Measurements from ENCODE around the gene OSGIN1.

The OSGIN1 gene

GRCh38 chr16:83956336-83957289, 3.6 kb downstream of the OSGIN1 start:
- no peak overlapping the region for H3K4me3 ChIP-seq
- H3K4me2 ChIP-seq: no peak overlapping the region
- H3K9ac ChIP-seq: no peak overlapping the region
- peaks cover 13% of the 10 kb centered on the region for H3K4me1 ChIP-seq
- no peaks in the 10 kb centered on the region for H3K9me3 ChIP-seq
- H3K27me3 ChIP-seq: peaks cover 37% of the 10 kb centered on the region
- no peak for TF ChIP-seq Cebpa-rat (IDR thresholded peaks at IDR 0.05)
- H3K36me3 ChIP-seq: no peaks in the 10 kb centered on the region
- H3K27ac ChIP-seq: no peak overlapping the region
- no peaks in the 10 kb centered on the region for H4K20me1 ChIP-seq

- TF ChIP-seq Cebpa-rat (IDR thresholded peaks at IDR 0.05): no peak
- Histone ChIP-seq H4K20me1 (no peaks in the 10 kb centered on the region), H3K9ac (no peak overlapping the region), H3K9me3 (no peaks in the 10 kb centered on the region), H3K4me1 (peaks cover 13% of the 10 kb centered on the region), H3K27ac (no peak overlapping the region), H3K27me3 (peaks cover 35% of the 10 kb centered on the region), H3K36me3 (no peaks in the 10 kb centered on the region), H3K4me3 (no peak overlapping the region), H3K4me2 (no peak overlapping the region)
Measured at GRCh38 chr16:83957296-83957855, 4.3 kb downstream of the OSGIN1 start.

- no peaks in the 10 kb centered on the region for H3K36me3 ChIP-seq
- H4K20me1 ChIP-seq: no peaks in the 10 kb centered on the region
- H3K9me3 ChIP-seq: no peaks in the 10 kb centered on the region
- peaks cover 5% of the 10 kb centered on the region for H3K4me1 ChIP-seq
- no peak overlapping the region for H3K4me3 ChIP-seq
- H3K9ac ChIP-seq: no peak overlapping the region
- H3K27me3 ChIP-seq: peaks cover 26% of the 10 kb centered on the region
- TF ChIP-seq Cebpa-rat (IDR thresholded peaks at IDR 0.05): no peak
- no peak overlapping the region for H3K4me2 ChIP-seq
- H3K27ac ChIP-seq: no peak overlapping the region
Measured at GRCh38 chr16:83958137-83958845, 5.3 kb downstream of the OSGIN1 start.

GRCh38 chr16:83958846-83959565, 6.0 kb downstream of the OSGIN1 start:
- H3K4me1 ChIP-seq: no peaks in the 10 kb centered on the region
- H3K27me3 ChIP-seq: peaks cover 18% of the 10 kb centered on the region
- no peaks in the 10 kb centered on the region for H3K36me3 ChIP-seq
- no peak for TF ChIP-seq Cebpa-rat (IDR thresholded peaks at IDR 0.05)
- no peak overlapping the region for H3K27ac ChIP-seq
- H3K4me2 ChIP-seq: no peak overlapping the region
- H3K4me3 ChIP-seq: no peak overlapping the region
- H3K9ac ChIP-seq: no peak overlapping the region
- H4K20me1 ChIP-seq: no peaks in the 10 kb centered on the region
- no peaks in the 10 kb centered on the region for H3K9me3 ChIP-seq

GRCh38 chr16:83959656-83960434, 6.8 kb downstream of the OSGIN1 start:
- Histone ChIP-seq H3K9ac (no peak overlapping the region), H3K27ac (no peak overlapping the region), H3K36me3 (no peaks in the 10 kb centered on the region), H3K27me3 (peaks cover 10% of the 10 kb centered on the region), H4K20me1 (no peaks in the 10 kb centered on the region), H3K9me3 (no peaks in the 10 kb centered on the region), H3K4me2 (no peak overlapping the region), H3K4me1 (no peaks in the 10 kb centered on the region), H3K4me3 (no peak overlapping the region)
- TF ChIP-seq Cebpa-rat (IDR thresholded peaks at IDR 0.05): no peak

GRCh38 chr16:83960521-83961249, 7.6 kb downstream of the OSGIN1 start:
- no peak overlapping the region for H3K4me3 ChIP-seq
- no peaks in the 10 kb centered on the region for H3K36me3 ChIP-seq
- H3K4me2 ChIP-seq: no peak overlapping the region
- H3K4me1 ChIP-seq: no peaks in the 10 kb centered on the region
- H3K9me3 ChIP-seq: no peaks in the 10 kb centered on the region
- peaks cover 2% of the 10 kb centered on the region; the same call in 1 of the 2 replicates for H3K27me3 ChIP-seq
- no peak for TF ChIP-seq Cebpa-rat (IDR thresholded peaks at IDR 0.05)
- H3K9ac ChIP-seq: no peak overlapping the region
- H3K27ac ChIP-seq: no peak overlapping the region
- H4K20me1 ChIP-seq: no peaks in the 10 kb centered on the region

GRCh38 chr16:83961591-83961990, 8.6 kb downstream of the OSGIN1 start:
- Histone ChIP-seq H3K36me3 (no peaks in the 10 kb centered on the region), H4K20me1 (no peaks in the 10 kb centered on the region), H3K9ac (no peak overlapping the region), H3K27me3 (no peaks in the 10 kb centered on the region), H3K4me2 (no peak overlapping the region), H3K9me3 (no peaks in the 10 kb centered on the region), H3K4me1 (no peaks in the 10 kb centered on the region), H3K4me3 (no peak overlapping the region), H3K27ac (no peak overlapping the region)
- TF ChIP-seq Cebpa-rat (IDR thresholded peaks at IDR 0.05): no peak

GRCh38 chr16:83963277-83964119, 10.5 kb downstream of the OSGIN1 start:
- H3K9ac ChIP-seq: no peak overlapping the region
- H3K4me1 ChIP-seq: no peaks in the 10 kb centered on the region
- no peaks in the 10 kb centered on the region for H3K36me3 ChIP-seq
- H3K9me3 ChIP-seq: no peaks in the 10 kb centered on the region
- H4K20me1 ChIP-seq: no peaks in the 10 kb centered on the region
- H3K4me3 ChIP-seq: no peak overlapping the region
- no peak for TF ChIP-seq Cebpa-rat (IDR thresholded peaks at IDR 0.05)
- H3K27me3 ChIP-seq: peaks cover 5% of the 10 kb centered on the region; the same call in 1 of the 2 replicates
- no peak overlapping the region for H3K27ac ChIP-seq
- no peak overlapping the region for H3K4me2 ChIP-seq
